Mammary epithelial cell (primary cell): Measurements from ENCODE around the gene EDN1.

ENCODE experiments used
- CTCF ChIP-seq, 2 donors: IDR thresholded peaks in 1 of 2; conservative IDR thresholded peaks in 1 of 2; 2 replicates each; pipeline ENCODE4 v1.5.1; 2011 to 2012; ENCODE audit warnings: inconsistent platforms in 2 of 2, low read length in 2 of 2, mild to moderate bottlenecking in 2 of 2, control low read depth in 1 of 2, low read depth in 1 of 2; ENCODE audit not compliant: insufficient read depth in 1 of 2; ENCODE audit errors: extremely low read depth in 1 of 2
- EZH2 ChIP-seq: IDR thresholded peaks from 2 replicates; pipeline ENCODE4 v1.6.1; 2012; ENCODE audit warnings: low read length, inconsistent platforms, borderline replicate concordance

GRCh38 chr6:12314751-12315150, 24.6 kb downstream of the EDN1 start:
- TF ChIP-seq CTCF (conservative IDR thresholded peaks at IDR 0.05 in 1 of 2, IDR thresholded peaks at IDR 0.05 in 1 of 2; ENCODE audit: extremely low read depth in 1 of 2, insufficient read depth in 1 of 2, low read depth in 1 of 2, low read length in 2 of 2) (no peak), EZH2 (no peak)
